GM18526 (cell line): ENCODE data around the gene KANSL1L.

Experiments used
- POLR2A ChIP-seq: IDR thresholded peaks from 3 replicates; pipeline ENCODE4 v1.6.1; 2011; ENCODE audit not compliant: insufficient read length; ENCODE audit errors: extremely low read depth

The KANSL1L gene

DNA sequence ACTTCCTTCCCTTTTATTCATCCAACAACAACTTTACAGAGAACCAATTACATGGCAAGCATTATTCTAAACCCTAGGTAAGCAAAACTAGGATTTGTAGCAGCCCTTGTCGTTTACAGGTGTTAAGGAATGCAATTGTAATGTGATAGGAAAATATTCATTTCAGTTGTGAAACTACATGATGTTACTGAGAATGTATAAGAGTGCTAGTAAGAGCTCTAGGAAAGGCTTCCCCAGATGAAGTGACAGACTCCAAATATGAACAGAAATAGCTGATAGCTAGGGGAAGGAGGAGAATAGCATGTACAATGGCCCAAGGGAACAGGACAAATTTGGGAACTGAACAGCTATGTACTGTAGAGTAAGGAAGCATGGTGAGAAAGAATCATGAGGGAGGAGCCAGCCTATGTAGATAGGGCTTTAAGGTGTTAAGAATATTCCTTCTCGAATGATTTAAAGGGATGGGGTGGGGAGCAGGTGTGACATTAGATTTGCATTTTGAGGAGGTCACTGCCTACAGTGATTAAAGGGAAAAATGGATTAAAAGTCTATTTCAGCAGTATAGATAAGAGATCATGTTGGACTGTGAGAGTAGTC lies 137.0 kb downstream of the KANSL1L start:
- no peak for TF ChIP-seq POLR2A

GRCh38 chr2:210028178-210028577 lies 143.0 kb downstream of the KANSL1L start:
- TF ChIP-seq POLR2A, result no peak

DNA sequence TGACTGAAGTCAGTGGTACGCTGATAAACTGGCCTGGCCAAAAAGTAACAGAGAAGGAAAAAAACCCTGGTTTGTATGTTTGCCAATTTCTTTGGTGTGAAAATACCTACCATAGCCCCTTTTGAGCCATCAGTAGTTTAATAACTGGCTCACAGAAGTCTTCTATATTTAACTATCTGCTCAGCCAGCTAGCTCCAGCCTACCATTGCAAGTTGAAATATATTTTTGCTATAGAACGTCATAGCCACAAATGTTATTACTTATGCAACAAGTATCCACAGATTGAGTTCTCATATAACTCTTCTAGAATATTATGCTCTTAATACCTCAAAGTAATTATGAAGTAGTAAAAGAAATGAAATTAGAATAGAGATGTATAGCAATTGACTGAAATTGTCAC lies 143.6 kb downstream of the KANSL1L start:
- no peak for TF ChIP-seq POLR2A

DNA sequence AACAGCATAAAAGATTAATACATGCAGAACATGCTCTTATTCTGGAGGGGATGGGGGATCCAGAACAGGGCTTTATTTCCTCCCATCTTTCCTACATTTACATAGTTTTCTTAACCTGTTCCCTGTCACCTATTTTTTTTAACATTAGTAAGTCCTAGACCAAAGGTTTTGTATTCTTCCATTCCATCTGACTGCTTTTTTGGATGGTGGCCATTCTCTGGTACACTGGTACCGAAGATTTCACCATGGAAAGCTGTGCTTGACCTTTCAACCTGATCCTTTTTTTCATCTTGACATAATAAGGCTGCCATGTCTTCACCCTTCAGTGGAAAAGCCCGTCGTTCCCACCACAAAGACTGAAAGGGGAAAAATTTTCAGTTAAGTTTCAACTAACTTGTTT lies 148.4 kb downstream of the KANSL1L start:
- no peak for TF ChIP-seq POLR2A

DNA sequence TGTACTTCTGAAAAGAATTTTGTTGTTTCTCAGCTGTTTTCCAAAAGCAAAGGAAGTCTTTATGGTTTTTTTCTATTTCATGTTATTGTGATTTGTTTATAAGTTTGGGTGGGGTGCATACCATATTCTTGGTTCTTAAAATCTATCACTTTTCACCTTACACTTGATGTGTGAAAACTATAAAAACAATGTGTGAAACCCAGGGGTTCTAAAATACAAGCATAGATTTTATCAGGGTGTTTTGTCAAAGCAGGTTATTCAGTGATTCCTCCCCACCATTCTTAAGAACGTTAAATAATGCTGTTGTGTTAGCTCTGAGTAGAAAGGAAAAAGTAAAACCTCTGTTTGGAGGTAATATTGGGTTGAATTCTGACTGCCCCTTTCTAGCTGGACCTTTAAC lies 151.1 kb downstream of the KANSL1L start:
- TF ChIP-seq POLR2A, result no peak

DNA sequence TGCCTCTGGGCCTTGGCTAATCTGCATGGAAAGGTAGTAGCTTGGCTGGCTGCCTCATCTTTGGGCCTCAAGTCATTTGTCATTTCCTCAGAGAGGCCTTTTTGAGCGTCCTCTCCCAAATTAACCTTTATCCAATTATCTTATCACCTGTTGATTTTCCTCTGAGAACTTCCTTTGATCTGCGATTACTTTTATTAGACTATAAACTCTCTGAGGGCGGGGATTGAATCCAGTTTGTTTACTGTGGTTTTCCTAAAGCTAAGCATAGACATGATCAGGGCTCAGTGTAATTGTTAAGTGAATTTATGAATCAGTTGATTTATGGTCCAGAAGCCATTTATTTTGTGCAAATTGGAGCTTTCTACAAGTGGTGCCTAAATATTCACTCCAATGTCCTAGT lies 161.3 kb downstream of the KANSL1L start:
- no peak for TF ChIP-seq POLR2A

DNA sequence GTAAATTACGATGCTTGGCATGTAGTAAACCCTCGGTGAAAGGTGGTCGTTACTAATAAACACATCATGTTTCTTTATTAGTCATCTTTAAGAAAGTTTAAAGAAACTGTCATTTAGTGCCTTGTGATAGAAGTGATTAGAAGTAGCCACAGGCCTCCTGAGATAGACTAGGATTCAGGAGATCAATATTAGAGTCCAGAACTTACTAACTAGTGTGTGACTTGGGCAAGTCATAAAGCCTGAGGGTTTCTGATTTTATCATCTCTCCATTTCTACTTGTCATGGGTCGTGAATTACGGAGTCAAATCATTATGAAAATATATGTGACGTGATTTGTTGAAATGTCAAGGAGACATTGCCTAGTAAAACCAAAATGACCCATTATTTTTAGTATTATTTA lies 162.1 kb downstream of the KANSL1L start:
- no peak for TF ChIP-seq POLR2A

GRCh38 chr2:210007895-210008294 lies 163.3 kb downstream of the KANSL1L start:
- TF ChIP-seq POLR2A, result no peak

- no peak for TF ChIP-seq POLR2A
Measured at GRCh38 chr2:210004881-210005280, 166.3 kb downstream of the KANSL1L start.

DNA sequence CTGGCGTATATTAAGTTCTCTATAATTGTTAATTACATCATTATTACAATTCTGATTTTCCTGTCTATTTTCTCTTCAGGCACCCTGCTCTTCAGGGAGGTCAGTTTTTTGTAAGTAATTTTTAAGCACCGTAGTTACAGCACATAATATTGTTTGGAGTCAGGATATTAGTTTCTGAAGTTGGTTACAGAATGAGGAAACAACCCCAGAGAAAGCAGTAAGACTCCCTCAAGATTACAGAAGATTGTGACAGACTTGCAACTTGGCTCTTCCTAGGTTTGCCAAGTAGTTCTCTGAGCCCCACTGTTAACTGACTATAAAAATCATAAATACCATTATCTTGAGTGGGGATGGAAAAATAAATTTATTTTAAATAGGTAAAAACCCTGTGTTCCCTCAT lies 167.8 kb downstream of the KANSL1L start:
- no peak for TF ChIP-seq POLR2A

DNA sequence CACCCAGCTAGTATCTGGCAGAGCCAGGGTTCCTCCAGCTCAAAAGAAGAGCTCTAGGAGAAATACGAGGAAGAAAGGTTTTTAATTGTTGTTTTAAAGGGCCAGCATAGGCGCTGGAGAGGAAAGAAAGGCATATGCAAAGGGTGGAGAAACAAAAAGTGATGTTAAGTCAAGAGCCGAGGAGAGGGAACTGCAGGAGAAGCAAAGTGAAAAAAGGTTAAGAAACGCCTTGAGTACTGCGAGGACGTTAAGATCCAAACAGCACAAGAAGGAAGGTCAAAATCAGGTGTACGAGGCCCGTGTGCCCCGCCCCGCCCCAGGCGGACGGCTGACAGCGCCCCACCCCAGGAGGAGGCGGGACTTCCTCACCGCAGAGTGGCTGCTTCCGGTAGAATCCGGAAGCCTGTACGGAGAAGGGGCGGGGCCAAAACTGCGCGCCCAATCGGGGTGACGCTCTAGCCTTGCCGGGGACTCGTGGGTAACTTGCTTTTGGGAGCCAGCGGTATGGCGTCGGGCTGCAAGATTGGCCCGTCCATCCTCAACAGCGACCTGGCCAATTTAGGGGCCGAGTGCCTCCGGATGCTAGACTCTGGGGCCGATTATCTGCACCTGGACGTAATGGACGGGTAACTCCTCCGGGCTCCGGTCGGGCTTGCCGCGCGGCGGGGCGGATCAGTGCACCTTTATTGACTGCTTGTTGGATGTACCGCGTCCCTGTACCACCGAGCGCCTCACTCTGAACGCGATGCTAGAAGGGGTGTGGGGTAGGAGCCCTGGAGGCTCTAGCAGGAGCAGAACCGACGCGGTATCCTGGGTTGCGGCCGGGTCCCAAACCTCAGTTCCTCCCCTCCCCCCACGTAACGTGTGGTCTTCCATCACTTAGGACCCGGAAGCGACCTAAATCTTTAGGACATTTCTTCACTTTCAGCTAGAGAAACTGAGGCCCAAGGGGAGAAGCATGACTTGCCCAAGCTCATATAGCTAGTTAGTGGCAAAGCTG lies 168.8 kb downstream of the KANSL1L start, which contains the start of gene RPE:
Gene RPE (plus strand): TSS at position 481 of the 1,000 bp plus-strand sequence. CDS start 24 bp downstream, at position 505.
- TF ChIP-seq POLR2A, result peak; percentile 66

DNA sequence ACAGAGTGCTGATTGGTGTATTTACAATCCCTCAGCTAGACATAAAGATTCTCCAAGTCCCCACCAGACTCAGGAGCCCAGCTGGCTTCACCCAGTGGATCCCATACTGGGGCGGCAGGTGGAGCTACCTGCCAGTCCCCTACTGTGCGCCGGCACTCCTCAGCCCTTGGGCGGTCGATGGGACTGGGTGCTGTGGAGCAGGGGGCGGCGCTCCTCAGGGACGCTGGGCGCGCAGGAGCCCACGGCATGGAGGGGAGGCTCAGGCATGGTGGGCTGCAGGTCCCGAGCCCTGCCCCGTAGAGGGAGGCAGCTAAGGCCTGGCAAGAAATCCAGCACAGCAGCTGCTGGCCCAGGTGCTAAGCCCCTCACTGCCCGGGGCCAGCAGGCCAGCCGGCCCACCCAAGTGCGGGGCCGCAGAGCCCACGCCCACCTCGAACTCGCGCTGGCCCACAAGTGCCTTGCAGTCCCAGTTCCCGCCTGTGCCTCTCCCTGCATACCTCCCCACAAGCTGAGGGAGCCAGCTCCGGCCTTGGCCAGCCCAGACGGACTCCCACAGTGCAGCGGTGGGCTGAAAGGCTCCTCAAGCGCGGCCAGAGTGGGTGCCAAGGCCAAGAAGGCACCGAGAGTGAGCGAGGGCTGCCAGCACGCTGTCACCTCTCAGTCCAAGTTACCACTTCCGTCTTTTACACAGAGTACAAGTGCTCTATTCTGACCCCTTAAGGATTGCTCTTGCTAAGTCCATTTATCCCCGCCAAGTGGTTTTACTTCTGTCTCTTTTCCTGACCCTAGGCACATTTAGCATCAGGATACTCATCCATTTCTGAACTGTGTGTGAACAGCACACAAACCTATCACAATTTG lies 170.5 kb downstream of the KANSL1L start:
- TF ChIP-seq POLR2A, result no peak

DNA sequence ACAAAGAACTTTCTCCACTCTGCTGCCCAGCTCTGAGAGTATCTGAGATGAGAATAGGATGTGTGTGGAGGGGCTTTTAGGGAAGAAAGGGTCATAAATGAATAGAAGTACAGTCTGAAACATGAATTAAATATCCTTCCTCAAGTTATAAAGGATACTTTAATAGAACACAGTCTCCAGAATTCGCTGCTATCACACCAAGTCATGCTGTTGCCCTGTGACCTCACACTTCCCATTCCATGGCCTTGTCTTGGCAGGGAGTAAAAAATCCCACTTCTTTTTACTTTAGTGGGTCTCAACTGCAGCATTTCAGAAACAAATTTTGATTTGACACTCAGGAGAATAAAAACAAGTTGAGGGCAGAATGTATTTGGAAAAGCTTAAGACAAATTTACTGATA lies 172.6 kb downstream of the KANSL1L start:
- TF ChIP-seq POLR2A, result no peak

DNA sequence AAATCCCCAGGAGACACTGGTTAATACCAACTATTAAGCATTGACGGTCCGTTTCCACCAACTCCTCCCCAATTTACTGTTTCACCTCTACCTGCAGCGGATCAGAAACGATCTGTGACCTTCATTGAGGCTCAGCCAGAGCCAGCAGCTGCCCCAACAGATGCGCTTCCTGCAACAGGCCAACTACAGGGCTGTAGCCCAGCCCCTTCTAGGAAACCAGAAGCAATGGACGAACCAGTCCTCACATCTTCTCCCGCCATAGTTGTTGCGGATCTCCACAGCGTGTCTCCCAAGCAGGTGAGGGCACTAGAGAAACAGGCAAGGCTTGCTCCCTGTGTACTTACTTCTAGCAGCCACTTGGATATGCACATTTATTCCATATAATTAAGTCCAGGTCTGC lies 177.2 kb downstream of the KANSL1L start:
- TF ChIP-seq POLR2A, result no peak

DNA sequence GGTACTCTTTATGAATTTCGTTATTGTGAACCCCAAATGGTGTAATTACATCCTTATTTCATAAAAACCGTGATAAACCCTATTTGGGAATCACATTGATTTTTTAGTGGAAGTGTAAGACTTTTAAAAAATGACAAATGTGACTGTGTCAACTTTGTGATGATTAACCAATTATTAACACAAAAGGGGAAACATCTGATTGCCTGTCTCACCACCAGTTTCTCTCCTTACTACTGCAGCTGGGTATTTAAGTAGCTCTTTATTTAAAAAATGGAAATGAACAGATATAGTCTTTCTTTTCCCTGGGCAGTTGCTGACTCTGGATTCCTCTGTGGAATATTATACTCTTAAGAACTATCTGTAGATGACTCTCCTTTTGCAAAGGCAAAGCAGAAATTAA lies 180.4 kb downstream of the KANSL1L start:
- TF ChIP-seq POLR2A, result no peak
